Brain pericyte (primary cell): Measurements from ENCODE around the gene CUX1.

ENCODE experiments used
- DNase-seq: peaks from one replicate; pipeline ENCODE4 v3.0.0-alpha.2; 2012; ENCODE audit warnings: low read depth, low spot score

CUX1 gene

DNA sequence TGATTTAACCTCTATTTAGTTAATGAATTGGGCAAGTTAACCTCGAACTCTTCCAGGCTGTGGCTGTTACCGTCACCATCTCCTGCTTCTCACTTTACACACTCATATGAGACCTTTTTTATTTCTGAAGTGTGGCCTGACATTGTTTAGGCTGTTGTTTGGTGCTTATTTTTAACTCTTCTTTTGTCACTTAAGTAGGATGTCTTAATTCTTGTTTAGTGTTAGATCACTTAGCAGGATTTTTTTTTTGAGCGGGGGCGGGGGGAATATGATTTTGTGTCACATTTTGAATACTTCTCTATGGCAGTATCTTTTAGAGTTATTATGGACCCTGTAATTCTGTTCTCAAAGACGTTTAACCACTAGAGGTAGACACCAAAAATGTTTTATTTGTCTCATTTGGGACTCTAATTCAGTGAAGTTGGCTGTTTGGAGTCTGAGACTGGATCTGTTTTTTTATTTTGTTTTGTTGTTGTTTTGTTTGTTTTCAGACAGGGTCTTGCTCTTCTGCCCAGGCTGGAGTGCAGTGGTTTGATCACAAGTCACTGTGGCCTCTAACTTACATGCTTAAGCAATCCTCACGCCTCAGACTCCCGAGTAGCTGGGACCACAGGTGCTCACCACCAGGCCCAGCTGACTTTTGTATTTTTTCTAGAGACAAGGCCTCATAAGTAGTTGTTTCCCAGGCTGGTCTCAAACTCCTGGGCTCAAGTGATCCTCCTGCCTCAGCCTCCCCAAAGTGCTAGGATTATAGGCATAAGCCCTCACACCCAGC is 73.5 kb downstream of the CUX1 start:
- DNase-seq = no peak

DNA sequence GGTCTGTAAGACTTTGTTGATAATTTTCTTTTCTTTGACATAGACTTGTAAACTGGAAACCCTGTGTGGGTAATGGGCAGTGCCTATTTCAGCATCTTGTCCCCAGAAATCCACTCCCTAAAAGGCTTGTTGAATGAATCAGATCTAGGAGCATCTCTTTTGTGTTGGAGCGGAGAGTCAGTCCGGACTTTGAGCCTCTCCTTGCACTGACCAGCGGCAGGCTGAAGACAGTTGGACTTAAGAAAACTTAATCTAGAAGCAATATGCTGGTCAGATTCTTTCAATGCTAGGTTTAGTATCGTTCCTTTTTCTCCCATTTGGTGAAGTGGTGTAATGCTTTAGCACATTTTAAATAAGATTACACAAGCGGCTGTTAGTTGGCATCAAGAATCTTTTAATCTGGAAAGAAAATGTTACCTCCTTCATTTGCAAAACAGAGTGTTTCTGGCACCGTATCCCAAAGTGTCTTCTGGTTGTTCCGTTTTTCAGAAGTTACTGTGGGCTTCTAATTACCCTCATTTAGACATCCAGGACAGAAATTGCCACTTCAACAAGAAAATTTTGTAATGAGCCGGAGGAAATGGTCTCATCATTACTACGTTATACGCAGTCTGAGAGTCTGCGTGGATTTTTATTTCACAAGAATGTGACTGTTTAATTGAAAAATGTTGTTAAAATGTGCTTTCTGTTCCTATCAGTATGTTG is 74.7 kb downstream of the CUX1 start:
- DNase-seq = no peak

DNA sequence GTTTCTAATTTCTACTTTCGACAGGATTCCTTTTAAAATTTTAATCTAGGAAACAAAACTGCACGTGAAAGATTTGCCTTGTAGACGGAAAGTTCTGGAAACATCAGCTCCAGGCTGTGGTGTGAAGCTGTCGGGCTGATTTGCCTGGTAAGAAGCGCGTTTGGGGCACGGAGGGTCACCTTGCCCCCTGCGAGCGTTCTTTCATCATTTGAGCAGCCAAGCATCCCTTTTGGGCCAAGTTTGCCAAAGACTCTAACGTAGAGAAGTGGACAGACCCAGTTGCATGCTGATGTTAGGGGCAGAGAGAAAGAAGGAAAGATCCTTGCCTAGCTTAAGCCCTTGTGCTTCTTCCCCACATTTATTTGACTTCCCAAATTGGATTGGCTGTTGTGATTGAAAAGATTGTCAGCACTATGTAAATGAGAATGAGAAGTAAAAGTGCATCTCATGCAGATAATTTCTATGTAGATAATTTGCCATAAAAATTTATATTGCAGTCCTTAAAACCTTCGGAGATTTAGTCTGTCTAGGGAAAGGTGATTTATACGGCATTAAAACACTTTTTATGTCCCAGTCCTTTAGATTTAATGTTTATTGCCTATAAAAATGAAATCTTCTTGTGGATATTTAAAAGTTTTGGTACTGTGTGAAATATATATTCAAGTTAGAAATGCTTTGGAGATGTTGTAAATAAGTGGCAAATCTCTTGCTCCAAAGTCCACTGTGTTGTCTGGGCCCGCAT is 76.1 kb downstream of the CUX1 start:
- DNase-seq = no peak

DNA sequence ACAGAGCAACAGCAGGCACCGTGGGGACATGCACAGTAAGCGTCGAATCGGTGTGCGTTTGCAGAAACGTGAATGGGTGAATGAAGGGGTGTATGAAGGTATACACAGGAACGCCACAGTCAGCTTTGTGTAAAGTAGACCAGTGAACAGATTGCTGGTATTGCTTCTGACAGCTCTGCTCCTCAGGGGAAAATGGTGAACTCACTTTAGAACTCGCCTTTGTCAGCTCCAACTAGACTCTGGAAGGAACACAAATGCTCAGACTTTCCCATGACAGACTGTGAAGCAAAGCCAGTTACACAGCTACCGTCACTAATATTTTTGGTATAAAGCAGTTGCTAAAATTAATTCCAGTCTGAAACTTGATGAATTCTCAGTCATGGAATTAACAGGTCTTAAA is 78.9 kb downstream of the CUX1 start:
- no peak for DNase-seq

DNA sequence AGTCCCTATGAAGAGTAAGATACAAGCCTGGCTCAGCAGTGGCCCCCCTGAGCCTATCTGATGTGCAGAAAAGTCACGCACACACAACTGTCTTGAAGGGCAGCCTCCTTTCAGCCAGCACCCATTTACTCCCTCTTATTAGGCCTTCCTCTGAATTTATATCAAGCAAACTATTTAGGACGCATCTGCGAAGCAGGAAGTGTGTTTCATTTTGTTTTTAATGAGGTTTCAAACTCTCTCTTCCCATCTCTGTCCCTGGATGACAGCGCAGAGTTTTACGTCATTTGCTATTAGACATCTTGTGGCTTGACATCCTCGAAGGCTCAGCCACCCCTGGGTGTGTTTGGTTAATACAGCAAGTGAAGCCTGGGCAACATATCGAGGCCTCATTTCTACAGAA is 79.5 kb downstream of the CUX1 start:
- no peak for DNase-seq

DNA sequence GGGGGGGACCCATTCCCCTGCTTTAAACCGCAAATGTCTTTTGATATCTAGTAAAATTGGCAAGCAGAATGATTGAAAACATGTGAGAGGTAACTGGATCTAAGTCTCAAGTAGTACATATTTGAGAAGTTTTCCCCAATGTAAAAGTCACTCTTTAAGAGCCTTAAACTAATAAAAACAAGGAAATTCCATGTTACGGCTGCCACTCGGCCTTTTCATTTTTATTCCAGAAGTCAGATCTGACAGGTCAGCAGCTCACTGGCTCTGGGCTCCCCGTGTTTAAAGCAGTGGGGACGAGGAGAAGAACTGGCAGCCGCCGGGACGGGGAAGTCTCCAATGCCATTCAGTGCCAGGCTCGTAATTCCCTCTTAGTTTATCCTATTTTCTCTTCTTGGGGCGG is 80.7 kb downstream of the CUX1 start:
- peak; percentile 7 for DNase-seq

- DNase-seq = no peak
Measured at GRCh38 chr7:101899616-101900015, 82.2 kb downstream of the CUX1 start.

DNA sequence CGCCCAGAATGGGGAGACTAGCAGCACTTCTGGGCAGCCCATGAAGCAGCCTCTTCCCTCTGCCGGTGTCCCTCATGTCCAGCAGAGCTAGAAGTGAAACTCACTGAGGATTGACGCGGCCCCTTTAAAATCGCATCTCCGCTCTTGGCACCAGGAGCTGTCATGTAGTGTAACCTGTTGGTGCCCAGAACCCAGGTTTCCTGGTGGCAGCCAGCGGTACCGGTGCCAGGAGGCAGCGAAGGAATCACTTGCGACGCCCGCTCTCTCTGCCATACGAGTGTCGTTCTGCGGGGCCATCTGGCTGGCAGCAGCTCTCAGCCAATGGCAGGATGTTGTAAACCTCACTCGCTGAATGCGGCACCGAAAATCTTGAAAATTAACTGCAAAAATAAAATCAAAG is 82.7 kb downstream of the CUX1 start:
- no peak for DNase-seq

DNA sequence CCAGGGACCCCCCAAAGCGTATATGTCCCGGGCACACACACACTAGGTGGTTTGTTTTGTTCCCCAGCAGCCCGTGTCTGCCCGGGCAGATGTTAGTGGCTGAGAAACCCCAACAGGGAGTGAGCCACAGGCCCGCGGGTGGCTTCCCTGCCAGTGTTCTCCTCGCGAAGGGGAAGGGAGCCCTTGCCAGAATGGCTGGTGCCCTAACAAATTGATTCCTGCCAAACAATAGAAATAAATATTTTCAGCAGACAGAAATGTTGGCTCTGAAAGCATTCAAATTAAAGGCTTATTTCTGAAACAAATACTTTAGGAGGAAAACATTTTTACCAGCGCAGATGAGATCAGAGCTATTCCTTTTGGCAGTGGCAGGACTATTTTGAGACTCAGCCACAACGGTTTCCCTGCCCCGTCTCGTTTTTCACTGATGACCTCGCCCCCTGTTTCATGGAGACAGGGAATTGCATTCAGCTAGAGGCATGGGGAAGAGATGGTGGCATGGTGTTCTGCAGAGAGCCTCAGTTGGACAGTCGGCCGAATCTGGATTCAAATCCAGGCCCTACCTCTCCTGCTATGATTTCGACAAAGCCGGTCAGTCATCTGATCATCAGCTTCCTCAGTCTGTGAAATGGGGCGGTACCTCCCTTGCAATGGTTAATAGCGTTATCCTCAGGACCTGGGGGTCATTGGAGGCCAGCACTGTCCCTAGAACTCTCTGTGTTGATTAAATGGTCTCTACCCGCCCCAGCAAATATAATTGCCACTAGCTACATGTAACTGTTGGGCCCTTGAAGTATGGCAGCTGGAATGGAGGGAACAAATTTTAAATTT is 84.5 kb downstream of the CUX1 start:
- DNase-seq = no peak

GRCh38 chr7:101902680-101903514 is 85.5 kb downstream of the CUX1 start:
- DNase-seq = no peak

- no peak for DNase-seq
Measured at GRCh38 chr7:101903515-101903868, 86.1 kb downstream of the CUX1 start.

GRCh38 chr7:101904019-101904418 is 86.6 kb downstream of the CUX1 start:
- DNase-seq = no peak

GRCh38 chr7:101905203-101905865 is 87.9 kb downstream of the CUX1 start:
- DNase-seq = no peak

DNA sequence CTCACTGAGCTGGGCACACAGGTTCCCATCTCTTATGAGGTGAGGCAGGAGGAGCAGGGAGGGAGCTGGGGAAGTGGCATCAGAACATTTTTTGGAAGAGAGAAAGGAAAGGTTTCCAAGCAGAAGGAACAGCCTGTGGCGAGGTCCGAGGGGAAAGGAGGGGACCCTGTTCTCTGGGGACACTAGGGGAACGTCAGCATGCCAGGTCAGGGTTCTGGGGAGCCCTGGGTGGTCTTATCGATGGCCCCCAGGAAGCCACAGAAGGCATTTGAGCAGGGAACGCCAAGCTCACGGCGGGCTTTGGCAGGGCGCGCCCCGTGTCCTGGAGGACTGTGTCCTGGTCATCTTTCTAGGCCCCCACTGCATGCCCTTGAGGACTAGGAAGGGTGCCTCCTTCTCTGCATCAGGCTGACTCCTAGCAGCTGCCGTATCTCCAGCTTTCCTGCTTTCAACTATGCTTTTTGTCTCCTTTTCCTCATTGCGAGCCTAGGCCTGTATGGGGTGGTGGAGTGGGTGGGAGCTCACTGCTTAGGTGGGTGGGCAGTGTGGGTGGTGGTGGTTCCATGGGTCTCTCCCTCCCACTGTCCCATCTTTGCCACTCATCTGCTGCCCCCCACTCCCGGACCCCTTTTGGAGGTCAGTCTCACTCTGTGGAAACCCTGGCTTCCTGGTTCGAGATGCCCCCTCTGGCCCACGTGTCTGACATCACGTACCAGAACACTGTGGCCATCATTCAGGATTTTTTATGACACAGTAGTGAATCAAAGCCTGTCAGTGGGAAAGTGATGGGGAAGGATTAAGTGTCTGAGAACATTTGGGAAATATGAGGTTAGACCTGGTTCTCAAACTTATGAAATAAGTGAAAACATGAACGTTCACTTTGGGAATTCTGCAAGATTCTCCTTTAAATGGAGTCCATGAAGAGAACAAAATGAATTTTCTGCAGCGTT is 89.1 kb downstream of the CUX1 start:
- no peak for DNase-seq

GRCh38 chr7:101910991-101911799 is 93.8 kb downstream of the CUX1 start:
- DNase-seq = no peak

- no peak for DNase-seq
Measured at GRCh38 chr7:101911800-101912715, 94.6 kb downstream of the CUX1 start.

- DNase-seq = no peak
Measured at GRCh38 chr7:101912716-101913110, 95.3 kb downstream of the CUX1 start.
